AG09309 (cell line): ENCODE results near the gene TRIM72.

Source experiments
- DNase-seq: peaks from one replicate; pipeline ENCODE4 v3.0.0-alpha.2; 2010; ENCODE audit warnings: low read depth
- H3K4me3 ChIP-seq: 2 replicates; pipeline ENCODE4 v1.5.1; 2011; ENCODE audit warnings: mild to moderate bottlenecking, low read depth, low read length, moderate library complexity; ENCODE audit not compliant: control insufficient read depth
- TF ChIP-seq, protein P1 (sequence below): IDR thresholded peaks from 2 replicates; pipeline ENCODE4 v1.5.1; 2011; ENCODE audit warnings: mild to moderate bottlenecking, low read depth, low read length, inconsistent platforms; ENCODE audit not compliant: insufficient read depth, control insufficient read depth; ENCODE audit errors: missing control alignments

The TRIM72 gene

GRCh38 chr16:31253642-31254045 lies 39.7 kb downstream of the TRIM72 start:
- no peak for DNase-seq
- no peak overlapping the region for H3K4me3 ChIP-seq
- TF ChIP-seq, protein P1, sequence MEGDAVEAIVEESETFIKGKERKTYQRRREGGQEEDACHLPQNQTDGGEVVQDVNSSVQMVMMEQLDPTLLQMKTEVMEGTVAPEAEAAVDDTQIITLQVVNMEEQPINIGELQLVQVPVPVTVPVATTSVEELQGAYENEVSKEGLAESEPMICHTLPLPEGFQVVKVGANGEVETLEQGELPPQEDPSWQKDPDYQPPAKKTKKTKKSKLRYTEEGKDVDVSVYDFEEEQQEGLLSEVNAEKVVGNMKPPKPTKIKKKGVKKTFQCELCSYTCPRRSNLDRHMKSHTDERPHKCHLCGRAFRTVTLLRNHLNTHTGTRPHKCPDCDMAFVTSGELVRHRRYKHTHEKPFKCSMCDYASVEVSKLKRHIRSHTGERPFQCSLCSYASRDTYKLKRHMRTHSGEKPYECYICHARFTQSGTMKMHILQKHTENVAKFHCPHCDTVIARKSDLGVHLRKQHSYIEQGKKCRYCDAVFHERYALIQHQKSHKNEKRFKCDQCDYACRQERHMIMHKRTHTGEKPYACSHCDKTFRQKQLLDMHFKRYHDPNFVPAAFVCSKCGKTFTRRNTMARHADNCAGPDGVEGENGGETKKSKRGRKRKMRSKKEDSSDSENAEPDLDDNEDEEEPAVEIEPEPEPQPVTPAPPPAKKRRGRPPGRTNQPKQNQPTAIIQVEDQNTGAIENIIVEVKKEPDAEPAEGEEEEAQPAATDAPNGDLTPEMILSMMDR, result no peak

DNA sequence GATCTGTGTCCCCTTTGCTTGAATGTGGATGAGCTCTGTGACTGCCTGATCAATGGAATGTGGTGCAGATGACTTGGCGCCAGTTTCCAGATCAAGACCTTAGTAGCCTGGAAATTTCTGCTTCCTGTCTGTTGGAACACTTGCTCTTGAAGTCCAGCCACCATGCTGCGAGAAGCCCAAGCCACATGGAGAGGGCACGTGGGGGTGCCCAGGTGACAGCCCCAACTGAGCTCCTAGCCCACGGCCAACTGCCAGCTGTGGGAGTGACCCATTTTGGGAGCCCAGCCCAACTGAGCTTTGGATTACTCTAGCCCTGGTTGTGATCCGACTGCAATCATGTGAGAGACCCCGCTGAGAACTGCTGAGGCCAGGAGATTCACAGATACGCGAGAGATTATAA lies 42.5 kb downstream of the TRIM72 start:
- TF ChIP-seq, protein P1, result no peak
- H3K4me3 ChIP-seq, result no peak overlapping the region
- no peak for DNase-seq

DNA sequence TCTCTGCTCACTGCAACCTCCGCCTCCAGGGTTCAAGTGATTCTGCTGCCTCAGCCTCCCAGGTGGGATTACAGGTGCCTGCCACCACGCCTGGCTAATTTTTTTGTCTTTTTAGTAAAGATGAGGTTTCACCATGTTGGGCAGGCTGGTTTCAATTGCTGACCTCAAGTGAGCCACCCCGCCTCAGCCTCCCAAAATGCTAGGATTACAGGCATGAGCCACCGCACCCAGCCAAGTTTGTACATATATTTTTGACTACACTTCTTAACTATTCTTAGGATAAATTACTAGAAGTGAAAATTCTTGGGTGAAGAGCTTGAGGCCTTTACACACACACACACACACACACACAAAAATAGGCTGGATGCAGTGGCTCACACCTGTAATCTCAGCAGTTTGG lies 44.4 kb downstream of the TRIM72 start:
- TF ChIP-seq, protein P1, result no peak
- H3K4me3 ChIP-seq, result no peak overlapping the region
- no peak for DNase-seq

DNA sequence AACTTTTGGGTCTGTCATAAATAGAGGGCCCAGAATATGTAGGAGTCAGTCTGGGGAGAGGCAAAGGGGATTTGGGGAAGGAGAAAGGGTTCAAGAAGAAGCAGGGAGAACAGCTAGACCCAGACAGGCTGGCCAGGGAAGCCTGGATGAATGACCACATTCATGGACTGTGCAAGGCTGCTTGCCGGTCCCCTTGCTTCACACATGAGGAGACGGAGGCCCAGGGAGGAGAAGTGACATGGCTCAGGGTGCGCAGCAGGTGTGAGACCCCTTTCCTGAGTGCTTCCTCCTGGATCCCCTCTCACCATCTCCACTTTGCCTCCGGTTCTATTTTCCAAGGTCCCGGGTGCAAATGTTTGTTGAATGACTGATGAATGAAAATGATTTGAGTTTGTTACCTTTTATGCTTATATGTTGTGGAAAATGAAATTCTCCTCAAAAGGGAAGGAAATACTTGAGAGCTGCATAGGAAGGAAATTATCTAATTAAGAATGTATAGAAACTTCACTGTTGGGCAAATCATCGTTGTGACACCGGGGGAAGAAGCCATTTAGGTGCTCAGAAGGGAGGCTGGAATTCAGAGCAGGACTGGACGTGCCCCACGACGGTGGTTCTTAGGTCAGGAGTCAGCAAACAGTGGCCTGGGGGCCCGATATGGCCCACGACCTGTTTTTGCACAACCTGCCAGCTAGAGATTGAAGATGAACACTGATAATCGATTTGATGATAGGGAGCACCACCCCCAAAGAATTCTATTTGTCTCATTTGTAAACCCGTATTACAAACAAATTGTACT lies 46.4 kb downstream of the TRIM72 start:
- H3K4me3 ChIP-seq, result no peak overlapping the region

DNA sequence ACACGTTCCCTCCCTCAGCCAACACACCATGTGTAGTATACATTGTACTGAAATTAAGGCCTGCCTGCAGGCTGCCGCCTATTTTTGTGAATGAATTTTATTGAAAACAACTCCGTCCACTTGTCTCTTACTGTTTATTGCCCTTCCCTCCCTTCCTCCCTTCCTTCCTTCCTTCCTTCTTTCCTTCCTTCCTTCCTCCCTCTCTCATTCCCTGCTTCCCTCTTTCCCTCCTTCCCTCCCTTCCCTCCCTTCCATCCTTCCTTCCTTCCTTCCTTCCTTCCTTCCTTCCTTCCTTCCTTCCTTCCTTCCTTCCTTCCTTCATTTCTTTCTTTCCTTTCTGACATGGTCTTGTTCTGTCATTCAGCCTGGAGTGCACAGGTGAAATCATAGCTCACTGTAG lies 48.2 kb downstream of the TRIM72 start:
- no peak overlapping the region for H3K4me3 ChIP-seq
- no peak for DNase-seq
- TF ChIP-seq, protein P1, result no peak

More for the DNA sequence above, 46.4 kb downstream of the TRIM72 start:
- no peak for DNase-seq
- TF ChIP-seq, protein P1, result no peak

GRCh38 chr16:31265329-31266245 lies 51.7 kb downstream of the TRIM72 start:
- peak; percentile 4 for DNase-seq
- no peak overlapping the region for H3K4me3 ChIP-seq
- TF ChIP-seq, protein P1, result peak; percentile 8
